Choroid plexus epithelial cell (primary cell): Measurements from ENCODE around the gene CFAP45.
"Not testable (repeated sequence)": the region's sequence is repeated elsewhere in the genome, so short reads cannot be mapped to it uniquely, and the experiment has no call there.

Source experiments
- DNase-seq: peaks from one replicate; pipeline ENCODE4 v3.0.0-alpha.2; 2010; ENCODE audit warnings: low read depth
- H3K4me3 ChIP-seq: 2 replicates; pipeline ENCODE4 v1.5.1; 2011; ENCODE audit warnings: low read depth, mild to moderate bottlenecking, control low read depth, low read length, moderate library complexity
- CTCF ChIP-seq: conservative IDR thresholded peaks from 2 replicates; pipeline ENCODE4 v1.5.1; 2011; ENCODE audit warnings: low read depth, mild to moderate bottlenecking, control low read depth, inconsistent platforms, low read length, moderate library complexity

The CFAP45 gene

GRCh38 chr1:159911326-159912070 is 11.5 kb upstream of the CFAP45 start:
- no peak for DNase-seq
- H3K4me3 ChIP-seq, result no peak overlapping the region
- TF ChIP-seq CTCF, result no peak

GRCh38 chr1:159908031-159908940 is 8.3 kb upstream of the CFAP45 start:
- TF ChIP-seq CTCF, result no peak
- H3K4me3 ChIP-seq, result no peak overlapping the region
- no peak for DNase-seq

DNA sequence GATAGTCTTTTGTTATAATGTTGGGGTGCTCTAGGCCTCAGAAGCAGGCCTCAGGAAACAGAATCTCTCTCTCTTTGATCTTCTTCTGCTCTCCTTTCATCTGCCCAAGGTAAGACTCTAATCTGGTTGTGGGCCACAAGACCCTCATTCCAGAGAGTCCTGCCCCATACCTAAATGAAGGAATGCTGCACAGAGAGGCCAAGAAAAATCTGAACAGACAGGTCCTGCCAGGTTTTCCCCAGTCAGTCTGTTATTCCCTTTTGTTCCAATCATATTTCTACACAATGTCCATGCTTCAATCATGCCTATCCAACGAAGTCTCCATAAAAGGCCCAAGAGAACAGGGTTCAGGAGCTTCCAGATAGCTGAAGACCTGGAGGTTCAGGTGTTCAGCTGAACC is 7.0 kb upstream of the CFAP45 start:
- no peak overlapping the region for H3K4me3 ChIP-seq
- TF ChIP-seq CTCF, result no peak
- no peak for DNase-seq

- not testable (repeated sequence) for H3K4me3 ChIP-seq, DNase-seq
Observed at GRCh38 chr1:159904036-159904435, 4.1 kb upstream of the CFAP45 start.

- DNase-seq, result no peak
- TF ChIP-seq CTCF, result no peak
- H3K4me3 ChIP-seq, result no peak overlapping the region
Observed at GRCh38 chr1:159902541-159902940, 2.6 kb upstream of the CFAP45 start.

DNA sequence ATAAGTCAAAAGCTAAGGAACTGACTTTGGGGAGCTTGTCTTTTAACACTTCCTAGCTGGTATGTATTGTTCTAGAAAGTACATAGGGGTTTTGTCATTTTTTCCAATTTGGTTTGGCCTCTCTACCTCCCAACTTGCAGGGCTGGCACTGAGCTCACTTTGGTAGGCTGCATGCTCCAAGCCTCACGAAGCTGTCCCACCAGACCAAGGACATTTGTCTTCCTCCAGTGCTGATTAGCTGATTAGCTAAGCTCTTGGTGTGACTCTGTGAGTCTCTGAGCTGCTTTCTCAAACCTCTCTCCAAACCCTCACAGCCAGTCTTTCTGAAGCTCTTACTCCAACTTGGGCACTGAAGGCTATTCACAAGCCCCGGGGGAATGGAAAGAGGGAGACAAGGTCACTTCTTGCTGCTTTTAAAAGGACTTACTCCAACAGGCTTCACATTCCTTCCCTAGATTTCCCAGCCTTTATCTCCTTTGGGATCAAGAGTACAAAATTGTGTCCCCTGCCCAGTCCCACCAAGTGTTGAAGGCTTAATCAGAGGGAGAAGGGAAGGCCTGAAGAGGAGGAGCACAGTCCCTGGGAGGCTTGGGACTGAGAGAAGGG is 893 bp upstream of the CFAP45 start:
- no peak for DNase-seq
- no peak for TF ChIP-seq CTCF
- no peak overlapping the region for H3K4me3 ChIP-seq

DNA sequence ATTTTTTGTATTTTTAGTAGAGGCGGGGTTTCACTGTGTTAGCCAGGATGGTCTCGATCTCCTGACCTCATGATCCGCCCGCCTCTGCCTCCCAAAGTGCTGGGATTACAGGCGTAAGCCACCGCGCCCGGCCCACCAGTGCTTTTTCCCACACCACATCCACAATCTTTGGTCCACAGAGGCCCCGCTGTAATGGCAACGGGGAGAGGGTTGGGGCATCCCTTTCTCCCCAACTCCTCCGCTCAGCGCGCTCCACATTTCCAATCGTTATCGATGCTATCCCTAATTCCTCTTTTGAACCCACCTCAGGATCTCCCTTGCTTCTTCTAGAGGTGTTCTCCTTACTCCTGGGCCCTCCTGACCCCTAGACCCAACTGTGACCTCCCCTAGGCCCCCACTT is 331 bp downstream of the CFAP45 start:
- DNase-seq, H3K4me3 ChIP-seq: not testable (repeated sequence)
